Measurements from ENCODE around the gene GUCY1A2.

GUCY1A2 gene

GRCh38 chr11:106632283-106632682, 386.0 kb downstream of the GUCY1A2 start:
- no peak for DNase-seq (ENCODE audit: low spot score)

- DNase-seq (ENCODE audit: low spot score) = no peak
Observed at GRCh38 chr11:106627694-106628093, 390.6 kb downstream of the GUCY1A2 start.

- DNase-seq (ENCODE audit: low spot score) = no peak
Observed at GRCh38 chr11:106625566-106625965, 392.7 kb downstream of the GUCY1A2 start.

GRCh38 chr11:106624377-106624776, 393.9 kb downstream of the GUCY1A2 start:
- DNase-seq (ENCODE audit: low spot score) = no peak

All from D341Med (cell line).